Measurements from ENCODE around the gene HAUS6.

Gene HAUS6

DNA sequence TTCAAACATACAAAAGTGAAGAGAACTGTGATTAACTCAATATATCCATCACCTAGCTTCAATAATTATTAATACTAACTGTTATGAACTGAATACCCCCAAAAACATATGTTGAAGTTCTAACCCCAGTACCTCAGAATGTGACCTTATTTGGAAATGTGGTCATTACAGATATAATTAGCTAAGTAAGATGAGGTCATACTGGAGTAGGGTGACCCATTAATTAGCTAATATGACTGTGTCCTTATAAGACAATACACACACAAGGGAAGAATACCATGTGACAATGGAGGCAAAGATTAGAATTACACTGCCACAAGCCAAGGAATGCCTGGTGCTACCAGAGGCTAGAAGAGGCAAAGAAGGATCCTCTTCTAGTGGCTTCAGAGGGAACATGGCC lies 45.7 kb downstream of the HAUS6 start:
- no peak for TF ChIP-seq CTCF (IDR thresholded peaks at IDR 0.05; ENCODE audit: unreplicated experiment in 3 of 3)
- Mint-ChIP-seq H3K27me3 (ENCODE audit: low read depth) (no peaks in the 10 kb centered on the region), H3K9me3 (no peaks in the 10 kb centered on the region), H3K27ac (no peak overlapping the region), H3K4me3 (no peak overlapping the region), H3K4me1 (peaks cover 11% of the 10 kb centered on the region), H3K36me3 (ENCODE audit: low read depth) (peaks cover 64% of the 10 kb centered on the region)

DNA sequence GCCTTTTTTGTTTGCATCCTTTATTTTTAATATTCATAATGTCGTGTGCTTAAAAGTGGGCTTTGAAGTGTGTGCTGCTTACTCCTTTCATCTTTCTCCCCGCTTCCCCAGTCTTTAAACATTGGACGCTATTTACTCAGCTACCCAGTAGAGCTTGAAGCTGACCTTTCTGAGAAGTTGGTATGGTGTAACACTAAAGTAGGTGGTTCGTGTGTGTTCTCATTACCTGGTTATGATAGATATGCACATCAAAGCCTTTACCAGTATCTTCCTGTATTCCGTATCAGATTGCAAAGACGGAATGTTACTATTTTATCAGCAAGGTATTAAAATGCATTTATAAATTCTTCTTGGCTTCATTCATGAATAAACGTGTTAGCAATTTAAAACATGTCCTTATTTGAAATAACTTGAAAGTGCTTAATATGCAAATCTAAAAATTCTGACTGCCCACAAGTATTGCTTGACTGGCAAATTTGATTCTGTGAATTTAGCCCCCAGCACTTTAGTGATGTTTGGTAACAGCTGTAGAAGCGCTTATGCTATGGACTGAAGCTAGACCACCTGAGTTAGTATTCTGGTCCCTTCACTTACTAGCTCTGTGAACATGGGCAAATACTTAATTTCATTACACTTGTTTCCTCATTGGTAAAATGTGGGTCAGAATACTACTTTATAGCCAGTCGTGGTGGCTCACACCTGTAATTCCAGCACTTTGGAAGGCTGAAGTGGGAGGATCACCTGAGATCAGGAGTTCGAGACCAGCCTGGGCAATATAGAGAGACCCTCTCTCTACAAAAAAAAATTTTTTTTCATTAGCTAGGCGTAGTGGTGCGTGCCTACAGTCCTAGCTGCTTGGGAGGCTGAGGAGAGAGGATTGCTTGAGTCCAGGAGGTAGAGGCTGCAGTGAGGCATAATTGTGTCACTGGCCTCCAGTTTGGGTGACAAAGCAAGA lies 51.8 kb downstream of the HAUS6 start:
- no peak for TF ChIP-seq CTCF (IDR thresholded peaks at IDR 0.05; ENCODE audit: unreplicated experiment in 3 of 3)
- peaks cover 39% of the 10 kb centered on the region for H3K4me1 Mint-ChIP-seq
- no peaks in the 10 kb centered on the region for H3K27me3 Mint-ChIP-seq (ENCODE audit: low read depth)
- H3K36me3 Mint-ChIP-seq (ENCODE audit: low read depth), result peaks cover 7% of the 10 kb centered on the region
- no peaks in the 10 kb centered on the region for H3K9me3 Mint-ChIP-seq
- H3K4me3 Mint-ChIP-seq, result peak overlapping the region; percentile 94 to 99 (median 96)
- H3K27ac Mint-ChIP-seq, result peak overlapping the region; percentile 95 to 100 (median 99)

- no peak for TF ChIP-seq CTCF (IDR thresholded peaks at IDR 0.05; ENCODE audit: unreplicated experiment in 3 of 3)
- Mint-ChIP-seq H3K4me3 (peak overlapping the region; percentile 94 to 99 (median 96)), H3K27ac (peak overlapping the region; percentile 95 to 100 (median 99)), H3K27me3 (ENCODE audit: low read depth) (no peaks in the 10 kb centered on the region), H3K9me3 (no peaks in the 10 kb centered on the region), H3K36me3 (ENCODE audit: low read depth) (peaks cover 3% of the 10 kb centered on the region), H3K4me1 (peaks cover 39% of the 10 kb centered on the region)
Observed at GRCh38 chr9:19049917-19050636, 52.6 kb downstream of the HAUS6 start.

- H3K4me1 Mint-ChIP-seq, result peaks cover 39% of the 10 kb centered on the region
- H3K4me3 Mint-ChIP-seq, result peak within 1 kb of the TSS; percentile 94 to 99 (median 96)
- H3K36me3 Mint-ChIP-seq (ENCODE audit: low read depth), result peaks cover 3% of the 10 kb centered on the region
- H3K9me3 Mint-ChIP-seq, result no peaks in the 10 kb centered on the region
- H3K27me3 Mint-ChIP-seq (ENCODE audit: low read depth), result no peaks in the 10 kb centered on the region
- TF ChIP-seq CTCF (IDR thresholded peaks at IDR 0.05; ENCODE audit: unreplicated experiment in 3 of 3), result peak; percentile 84 to 87 (median 84)
- peak within 1 kb of the TSS; percentile 99 to 100 (median 100) for H3K27ac Mint-ChIP-seq
Observed at GRCh38 chr9:19048966-19049916, 53.5 kb downstream of the HAUS6 start, which contains the start of gene RRAGA. TSS of gene RRAGA (plus strand) at chr9:19049427. CDS start at chr9:19049660, 233 bp downstream.

GRCh38 chr9:19036611-19037010 lies 66.1 kb downstream of the HAUS6 start:
- Mint-ChIP-seq H3K36me3 (ENCODE audit: low read depth) (peaks cover 7% of the 10 kb centered on the region), H3K27ac (no peak overlapping the region), H3K4me1 (no peaks in the 10 kb centered on the region), H3K9me3 (peaks cover 14% of the 10 kb centered on the region), H3K4me3 (no peak overlapping the region), H3K27me3 (ENCODE audit: low read depth) (peaks cover 5% of the 10 kb centered on the region)
- TF ChIP-seq CTCF (IDR thresholded peaks at IDR 0.05; ENCODE audit: unreplicated experiment in 3 of 3), result no peak

Data from nephron (organoid).